Body of pancreas (tissue), 4 donors: ENCODE data around the gene SLAMF6. TPM values are rescaled to one million over a fixed set of nuclear protein-coding genes. Genes with fewer than 3 reads are reported as not detected.
A peak's percentile ranks its signal among the peaks of the same experiment; 100 is the strongest.
"Not testable (repeated sequence)": the region's sequence is repeated elsewhere in the genome, so short reads cannot be mapped to it uniquely, and the experiment has no call there.

Experiments used
- ATAC-seq: fragments of 150-250 bp; one replicate; pipeline ENCODE4 v1.9.1; 2016
- DNase-seq, 4 donors: peaks; one replicate each; pipeline ENCODE4 v3.0.0-alpha.2; 2019
- H3K27ac ChIP-seq, 4 donors: fragments of 200-600 bp; sonication (generic); 1 replicate in 3 of 4; 2 replicates in 1 of 4; pipeline versions ENCODE4 v1.5.1 to v1.6.1; 2016 to 2019; ENCODE audit warnings: mild to moderate bottlenecking in 1 of 4, mixed read lengths in 1 of 4, moderate library complexity in 1 of 4
- H3K27me3 ChIP-seq, 2 donors: fragments of 200-600 bp; sonication (generic); one replicate each; pipeline ENCODE4 v1.6.0; 2016; ENCODE audit warnings: mild to moderate bottlenecking in 1 of 2
- H3K36me3 ChIP-seq, 2 donors: fragments of 200-600 bp; sonication (generic); replicated peaks in 1 of 2; 2 replicates each; pipeline ENCODE4 v1.5.1; 2016; ENCODE audit warnings: low read depth in 2 of 2; ENCODE audit not compliant: insufficient read depth in 1 of 2
- H3K4me1 ChIP-seq: fragments of 200-600 bp; sonication (generic); one replicate; pipeline ENCODE4 v1.6.0; 2016
- H3K4me3 ChIP-seq, 2 donors: fragments of 200-600 bp; sonication (generic); 1 replicate in 1 of 2; 2 replicates in 1 of 2; pipeline ENCODE4 v1.5.1; 2016 to 2019
- H3K9me3 ChIP-seq, 3 donors: fragments of 200-600 bp; sonication (generic); 1 replicate in 2 of 3; 2 replicates in 1 of 3; pipeline ENCODE4 v1.5.1; 2016
- CTCF ChIP-seq, 7 experiments: fragments of 450-650 bp in 4 of 7; fragments of 200-600 bp in 3 of 7; sonication (generic) in 3 of 7; IDR thresholded peaks; one replicate each; pipeline ENCODE4 v1.5.1; 2016 to 2019; ENCODE audit warnings: antibody characterized with exemption in 7 of 7
- POLR2A ChIP-seq, 3 donors: fragments of 450-650 bp; IDR thresholded peaks; one replicate each; pipeline ENCODE4 v1.6.1; 2016; ENCODE audit warnings: antibody characterized with exemption in 3 of 3, mild to moderate bottlenecking in 2 of 3
- WGBS, 2 donors: methylation state at CpG; one replicate each; pipeline ENCODE4 v1.1.5; 2017; 5-methylcytosine and 5-hydroxymethylcytosine counted together
- intact Hi-C: fragments of 100-400 bp; cut with DNase I; formaldehyde crosslinking; loops from one replicate; pipeline ENCODE4 v1.15.1; 2023
- total RNA-seq, 2 donors: library from RNA; depleted of rRNA; stranded (reverse); fragments of >200 nt; gene quantifications; one replicate each; pipeline ENCODE4 v1.1.0, GENCODE V29; 2016

Gene SLAMF6
- total RNA-seq, 2 donors from 2014 or later: 0.52 to 0.99 TPM

DNA sequence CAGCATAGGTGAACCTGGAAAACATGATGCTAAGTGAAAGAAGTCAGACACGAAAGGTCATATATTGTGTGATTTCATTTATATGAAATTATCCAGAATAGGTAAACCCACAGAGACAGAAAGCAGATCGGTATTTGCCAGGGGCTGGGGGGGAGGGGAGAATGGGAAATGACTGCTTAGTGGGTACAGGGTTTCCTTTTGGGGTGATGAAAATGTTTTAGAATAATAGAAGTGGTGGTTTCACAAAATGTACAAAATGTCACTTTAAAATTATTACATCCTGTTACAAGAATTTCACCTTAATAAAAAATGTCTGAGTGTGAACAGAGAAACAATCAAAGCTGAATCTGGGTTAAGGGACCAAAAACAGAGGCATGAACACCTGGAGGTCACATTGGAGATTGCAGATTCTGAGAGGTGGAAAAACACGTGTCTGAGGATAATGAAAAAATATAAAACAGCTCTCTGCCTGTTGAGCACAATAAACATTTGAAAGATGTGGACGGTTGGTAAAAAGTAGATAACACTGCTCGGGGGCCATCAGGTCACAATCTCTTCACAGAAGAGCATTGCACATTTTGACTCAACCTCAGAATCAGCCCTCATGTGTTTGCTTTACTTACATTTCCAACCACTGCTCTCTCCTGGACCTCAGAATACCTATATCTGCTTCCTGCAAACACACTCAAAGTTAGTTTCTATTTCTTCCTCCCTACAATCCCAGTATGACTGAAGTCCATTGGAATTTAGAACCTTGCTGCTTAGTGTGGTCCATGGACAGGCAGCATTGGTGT lies 3.2 kb downstream of the SLAMF6 start:
- ATAC-seq (peak; percentile 78), DNase-seq (no peak)
- Histone ChIP-seq H3K4me3 (no peak overlapping the region), H3K36me3 (no peaks in the 10 kb centered on the region), H3K9me3 (no peaks in the 10 kb centered on the region), H3K4me1 (no peaks in the 10 kb centered on the region), H3K27me3 (no peaks in the 10 kb centered on the region), H3K27ac (peak overlapping the region in 2 of 4 donors; percentile 54)
- 32 to 37% methylated on average over 5 of the region's 5 CpGs for WGBS, 2 donors
- TF ChIP-seq POLR2A (IDR thresholded peaks at IDR 0.05) (no peak), CTCF (IDR thresholded peaks at IDR 0.05) (peak in 4 of 7 experiments; percentile 19 to 27 (median 19))
- intact Hi-C loops: no loop called here

DNA sequence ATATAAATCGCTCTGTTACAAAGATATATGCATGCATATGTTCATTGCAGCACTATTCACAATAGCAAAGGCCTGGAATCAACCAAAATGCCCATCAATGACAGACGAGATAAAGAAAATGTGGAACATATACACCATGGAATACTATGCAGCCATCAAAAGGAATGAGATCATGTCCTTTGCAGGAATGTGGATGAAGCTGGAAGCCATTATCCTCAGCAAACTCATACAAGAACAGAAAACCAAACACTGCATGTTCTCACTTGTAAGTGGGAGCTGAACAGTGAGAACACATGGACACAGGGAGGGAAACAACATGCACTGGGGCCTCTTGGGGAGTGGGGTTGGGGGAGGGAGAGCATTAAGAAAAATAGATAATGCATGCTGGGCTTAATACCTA lies 5.5 kb downstream of the SLAMF6 start:
- H3K36me3 ChIP-seq, DNase-seq, intact Hi-C loops, H3K9me3 ChIP-seq, H3K27ac ChIP-seq, ATAC-seq, H3K4me3 ChIP-seq, H3K27me3 ChIP-seq, H3K4me1 ChIP-seq: not testable (repeated sequence)
- 43 to 48% methylated on average over 2 of the region's 2 CpGs for WGBS, 2 donors

DNA sequence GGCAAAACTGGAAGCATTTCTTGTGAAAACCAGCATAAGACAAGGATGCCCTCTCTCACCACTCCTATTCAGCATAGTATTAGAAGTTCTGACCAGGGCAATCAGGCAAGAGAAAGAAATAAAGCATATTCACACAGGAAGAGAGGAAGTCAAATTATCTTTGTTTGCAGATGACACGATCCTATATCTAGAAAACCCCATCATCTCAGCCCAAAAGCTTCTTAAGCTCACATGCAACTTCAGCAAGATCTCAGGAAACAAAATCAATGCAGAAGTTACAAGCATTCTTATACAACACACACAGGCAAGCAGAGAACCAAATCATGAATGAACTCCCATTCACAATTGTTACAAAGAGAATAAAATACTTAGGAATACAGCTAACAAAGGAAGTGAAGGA lies 7.1 kb downstream of the SLAMF6 start:
- intact Hi-C loops: not testable (repeated sequence)
- 76 to 92% methylated on average over 1 of the region's 1 CpG for WGBS, 2 donors

DNA sequence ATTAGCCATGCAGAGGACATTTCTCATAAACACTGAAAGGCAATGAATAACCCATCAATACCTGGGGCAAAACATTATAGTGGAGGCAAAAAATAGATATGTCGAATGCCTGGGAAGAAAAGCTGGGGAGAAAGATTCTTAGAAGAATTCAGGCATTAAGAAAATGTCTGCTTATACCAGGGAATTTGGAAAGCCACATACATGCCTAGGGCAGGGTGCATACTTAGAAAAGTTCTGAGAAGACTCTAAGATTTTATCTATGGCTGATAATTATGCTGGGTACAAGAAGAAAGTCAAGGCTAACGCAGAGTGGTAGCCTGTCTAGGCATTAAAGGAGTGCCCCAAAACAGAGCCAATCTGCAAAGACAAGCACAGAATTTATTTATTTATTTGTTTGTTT lies 18.4 kb downstream of the SLAMF6 start:
- H3K9me3 ChIP-seq: no peaks in the 10 kb centered on the region
- no peaks in the 10 kb centered on the region for H3K4me1 ChIP-seq
- intact Hi-C loops: no loop called here
- no peak overlapping the region for H3K27ac ChIP-seq
- H3K27me3 ChIP-seq: no peaks in the 10 kb centered on the region
- no peak overlapping the region for H3K4me3 ChIP-seq
- no peak for TF ChIP-seq POLR2A (IDR thresholded peaks at IDR 0.05)
- no peak for TF ChIP-seq CTCF (IDR thresholded peaks at IDR 0.05)
- DNase-seq (no peak), ATAC-seq (no peak)
- no peaks in the 10 kb centered on the region for H3K36me3 ChIP-seq
- WGBS, 2 donors: 87 to 92% methylated on average over 2 of the region's 2 CpGs

More for the DNA sequence above, 7.1 kb downstream of the SLAMF6 start:
- DNase-seq, H3K36me3 ChIP-seq, H3K27me3 ChIP-seq, H3K4me1 ChIP-seq, H3K4me3 ChIP-seq, H3K9me3 ChIP-seq, H3K27ac ChIP-seq, ATAC-seq: not testable (repeated sequence)

GRCh38 chr1:160503087-160503486 lies 20.0 kb downstream of the SLAMF6 start:
- DNase-seq: no peak
- Histone ChIP-seq H3K27me3 (no peaks in the 10 kb centered on the region), H3K27ac (no peak overlapping the region), H3K9me3 (no peaks in the 10 kb centered on the region), H3K4me3 (no peak overlapping the region), H3K4me1 (no peaks in the 10 kb centered on the region), H3K36me3 (no peaks in the 10 kb centered on the region)
- ATAC-seq: no peak
- 83 to 84% methylated on average over 6 of the region's 6 CpGs for WGBS, 2 donors
- TF ChIP-seq CTCF (IDR thresholded peaks at IDR 0.05): no peak
- TF ChIP-seq POLR2A (IDR thresholded peaks at IDR 0.05): no peak
- intact Hi-C loops: no loop called here
